ENCODE results near the gene CHI3L1.

The CHI3L1 gene

GRCh38 chr1:203204756-203205155 lies 18.3 kb upstream of the CHI3L1 start:
- DNase-seq (ENCODE audit: low spot score), result no peak

GRCh38 chr1:203202431-203203245 lies 16.1 kb upstream of the CHI3L1 start:
- no peak for DNase-seq (ENCODE audit: low spot score)

GRCh38 chr1:203201516-203202205 lies 15.2 kb upstream of the CHI3L1 start:
- no peak for DNase-seq (ENCODE audit: low spot score)

- DNase-seq (ENCODE audit: low spot score), result no peak
Observed at GRCh38 chr1:203200916-203201315, 14.4 kb upstream of the CHI3L1 start.

DNA sequence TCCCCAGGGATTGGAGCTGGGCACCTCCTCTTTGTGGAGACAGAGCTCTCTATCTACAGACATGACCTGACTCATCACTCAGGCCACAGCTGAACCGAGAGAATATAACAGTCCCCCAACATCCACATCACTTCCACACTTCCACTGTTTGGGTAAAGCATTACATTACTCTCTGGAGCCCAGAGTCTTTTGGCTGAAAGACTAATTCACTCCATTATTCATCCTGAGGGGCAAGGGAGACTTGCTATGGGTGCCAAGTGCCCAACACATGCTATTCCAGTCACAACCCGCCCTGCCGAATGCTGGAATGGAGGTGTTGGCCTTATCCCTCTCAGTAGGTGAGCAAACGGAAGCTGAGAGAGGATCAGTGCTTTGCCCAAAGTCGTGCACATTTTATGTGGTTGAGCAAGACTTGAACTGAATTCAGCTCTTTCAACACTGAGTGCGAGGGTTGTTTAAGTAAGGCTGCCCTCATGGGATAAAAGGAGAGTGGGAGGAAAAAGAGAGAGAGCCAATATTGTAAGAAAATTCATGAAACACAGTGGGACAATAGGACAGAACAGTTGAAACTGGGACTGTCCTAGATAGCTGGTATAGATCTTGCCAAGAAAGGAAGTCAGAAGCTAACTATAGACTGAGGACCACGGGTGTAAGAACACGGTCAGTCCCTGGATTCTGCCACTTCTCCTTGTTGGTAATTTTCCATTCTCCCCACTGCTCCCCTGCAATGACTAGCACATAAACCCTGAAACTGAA lies 13.5 kb upstream of the CHI3L1 start:
- DNase-seq (ENCODE audit: low spot score), result no peak

GRCh38 chr1:203199481-203199815 lies 12.9 kb upstream of the CHI3L1 start:
- DNase-seq (ENCODE audit: low spot score), result no peak

- no peak for DNase-seq (ENCODE audit: low spot score)
Observed at GRCh38 chr1:203199002-203199401, 12.5 kb upstream of the CHI3L1 start.

DNA sequence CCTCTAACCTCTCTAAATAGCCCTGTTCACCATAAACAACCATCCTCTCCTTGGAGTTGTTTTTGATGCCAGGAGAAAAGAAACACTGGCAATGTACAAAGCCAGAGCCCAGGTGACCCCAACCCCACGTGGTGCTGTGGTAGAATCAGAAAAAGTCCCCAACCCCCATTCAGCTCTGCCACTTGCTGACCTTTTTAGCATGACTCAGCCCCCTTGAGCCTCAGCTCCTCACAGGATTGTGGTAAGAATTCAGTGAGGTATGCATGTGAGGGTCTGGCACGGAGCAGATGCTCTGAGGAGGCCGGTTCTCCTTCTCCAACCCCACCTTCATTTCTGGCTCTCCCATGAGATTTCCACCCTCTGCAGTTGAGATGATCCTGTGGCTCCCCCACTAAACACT lies 11.1 kb upstream of the CHI3L1 start:
- DNase-seq (ENCODE audit: low spot score), result no peak

DNA sequence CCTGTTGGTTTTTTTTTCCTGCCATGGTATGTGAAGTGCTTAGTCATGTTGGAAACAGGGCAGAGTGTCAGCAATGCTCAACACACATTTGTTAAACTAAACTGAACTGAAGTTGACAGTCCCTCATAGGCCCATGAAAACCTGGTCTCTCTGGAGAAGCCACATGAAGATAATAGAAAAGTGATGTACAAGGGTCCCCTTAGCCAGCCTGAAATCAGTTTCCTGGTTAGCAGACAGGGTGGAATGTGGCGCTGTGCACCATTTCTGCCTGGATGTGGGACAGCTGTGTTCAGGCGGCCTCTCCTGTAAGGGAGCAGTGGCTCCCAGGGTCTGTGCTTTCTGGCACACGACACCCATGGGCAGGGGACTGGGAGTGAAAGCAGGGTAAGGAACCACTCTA lies 9.9 kb upstream of the CHI3L1 start:
- DNase-seq (ENCODE audit: low spot score), result no peak

- no peak for DNase-seq (ENCODE audit: low spot score)
Observed at GRCh38 chr1:203190949-203191348, 4.4 kb upstream of the CHI3L1 start.

DNA sequence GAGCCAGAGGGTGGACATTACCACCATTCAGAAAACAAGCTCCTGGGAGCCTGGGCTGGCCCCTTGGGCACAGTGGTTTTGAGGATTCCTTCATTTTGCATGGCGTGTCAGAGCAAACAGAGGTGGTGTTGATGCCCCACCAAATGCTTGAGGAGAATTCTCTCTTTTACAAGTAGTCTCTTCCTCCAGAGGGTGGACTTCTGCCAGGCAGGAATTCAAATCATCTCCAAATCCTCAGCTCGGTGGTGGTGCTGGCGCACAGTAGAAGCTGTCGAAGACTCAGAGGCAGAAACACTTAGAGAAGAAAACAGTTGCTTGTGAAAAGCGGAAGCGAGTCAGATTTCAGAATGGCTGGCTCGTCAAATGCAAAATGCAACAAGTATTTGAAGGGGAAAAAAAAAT lies 3.4 kb upstream of the CHI3L1 start:
- no peak for DNase-seq (ENCODE audit: low spot score)

DNA sequence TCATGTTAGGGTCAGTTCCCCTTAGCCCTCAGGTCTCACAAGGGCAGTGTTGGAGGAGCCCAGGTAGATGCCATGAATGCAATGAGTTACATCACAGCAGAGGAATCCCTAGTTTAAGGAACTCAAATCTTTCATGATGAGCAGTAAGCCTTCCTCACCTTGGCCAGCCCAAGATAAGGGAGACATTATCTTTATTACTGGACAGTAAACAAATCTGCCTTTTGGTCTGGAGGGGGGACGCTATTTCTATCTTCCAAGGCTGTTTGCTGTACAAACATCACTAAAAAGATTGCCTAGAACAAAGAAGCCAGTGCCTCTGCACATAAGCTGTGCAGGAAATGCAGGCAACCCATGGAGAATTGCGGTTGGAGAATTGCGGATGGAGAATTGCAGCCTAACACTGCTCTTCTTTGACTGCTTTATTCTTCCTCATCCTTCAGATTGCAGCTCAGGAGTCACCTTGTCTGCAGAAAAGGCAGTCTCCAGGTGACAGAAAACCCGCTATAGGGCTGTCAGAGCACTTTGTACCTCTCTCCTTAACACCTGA lies 2.3 kb upstream of the CHI3L1 start:
- no peak for DNase-seq (ENCODE audit: low spot score)

GRCh38 chr1:203187689-203188264 lies 1.3 kb upstream of the CHI3L1 start:
- no peak for DNase-seq (ENCODE audit: low spot score)

DNA sequence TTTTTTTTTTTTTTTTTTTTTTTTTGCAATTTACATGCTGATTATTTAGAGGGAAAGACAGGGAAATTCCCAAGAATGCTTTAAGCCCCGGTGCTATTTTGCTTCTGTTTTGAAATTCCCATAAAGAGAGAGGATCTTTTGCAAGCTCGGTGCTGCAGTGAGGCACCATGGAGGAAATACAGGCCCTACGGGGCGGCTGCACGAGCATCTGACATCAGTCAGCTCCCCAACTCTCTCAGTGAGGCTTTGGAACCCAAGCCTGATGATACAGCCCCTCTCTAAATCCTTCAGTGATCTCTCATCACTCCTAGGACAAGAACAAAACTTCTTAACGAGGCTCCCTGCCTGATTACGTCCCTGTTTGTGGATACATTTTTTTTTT lies 791 bp upstream of the CHI3L1 start:
- no peak for DNase-seq (ENCODE audit: low spot score)

- no peak for DNase-seq (ENCODE audit: low spot score)
Observed at GRCh38 chr1:203186091-203186445, 436 bp downstream of the CHI3L1 start.

- DNase-seq (ENCODE audit: low spot score), result no peak
Observed at GRCh38 chr1:203185585-203185984, 919 bp downstream of the CHI3L1 start.

DNA sequence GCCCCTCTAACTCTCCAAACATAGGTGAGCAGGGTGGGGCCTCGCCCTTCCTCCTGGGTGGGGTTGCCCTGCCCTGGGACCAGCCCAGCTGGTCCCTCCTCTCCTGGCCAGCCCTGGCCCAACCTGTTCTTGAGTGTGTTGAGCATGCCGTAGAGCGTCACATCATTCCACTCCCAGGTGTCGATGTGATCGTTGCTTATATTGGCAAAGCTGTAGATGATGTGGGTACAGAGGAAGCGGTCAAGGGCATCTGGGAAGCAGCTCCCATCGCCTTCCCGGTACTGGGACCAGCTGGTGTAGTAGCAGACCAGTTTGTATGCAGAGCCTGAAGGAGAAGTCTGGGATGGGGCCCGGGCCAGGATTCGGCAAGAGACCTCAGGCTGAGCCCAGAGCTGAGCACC lies 1.4 kb downstream of the CHI3L1 start:
- DNase-seq (ENCODE audit: low spot score), result no peak

- no peak for DNase-seq (ENCODE audit: low spot score)
Observed at GRCh38 chr1:203184467-203184866, 2.0 kb downstream of the CHI3L1 start.

DNA sequence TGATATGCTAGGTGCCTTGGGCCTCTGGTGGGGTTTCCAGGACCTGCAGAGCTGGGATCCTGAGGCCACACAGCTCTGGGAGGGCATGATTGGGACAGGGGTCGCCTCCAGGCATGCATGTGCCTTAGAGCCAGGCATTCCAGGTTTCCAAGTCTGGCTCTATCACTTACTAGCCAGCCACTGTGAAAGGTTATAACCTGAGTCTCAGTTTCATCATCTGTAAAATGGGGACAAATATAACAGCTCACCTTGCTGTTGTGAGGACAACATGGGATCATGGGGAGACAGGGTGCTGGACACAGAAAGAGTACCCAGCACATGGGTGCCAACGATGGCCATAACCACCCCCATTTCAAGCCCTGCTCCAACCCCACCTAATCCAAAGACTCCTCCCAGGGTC lies 2.7 kb downstream of the CHI3L1 start:
- DNase-seq (ENCODE audit: low spot score), result no peak

GRCh38 chr1:203182387-203182953 lies 4.0 kb downstream of the CHI3L1 start:
- DNase-seq (ENCODE audit: low spot score), result no peak

DNA sequence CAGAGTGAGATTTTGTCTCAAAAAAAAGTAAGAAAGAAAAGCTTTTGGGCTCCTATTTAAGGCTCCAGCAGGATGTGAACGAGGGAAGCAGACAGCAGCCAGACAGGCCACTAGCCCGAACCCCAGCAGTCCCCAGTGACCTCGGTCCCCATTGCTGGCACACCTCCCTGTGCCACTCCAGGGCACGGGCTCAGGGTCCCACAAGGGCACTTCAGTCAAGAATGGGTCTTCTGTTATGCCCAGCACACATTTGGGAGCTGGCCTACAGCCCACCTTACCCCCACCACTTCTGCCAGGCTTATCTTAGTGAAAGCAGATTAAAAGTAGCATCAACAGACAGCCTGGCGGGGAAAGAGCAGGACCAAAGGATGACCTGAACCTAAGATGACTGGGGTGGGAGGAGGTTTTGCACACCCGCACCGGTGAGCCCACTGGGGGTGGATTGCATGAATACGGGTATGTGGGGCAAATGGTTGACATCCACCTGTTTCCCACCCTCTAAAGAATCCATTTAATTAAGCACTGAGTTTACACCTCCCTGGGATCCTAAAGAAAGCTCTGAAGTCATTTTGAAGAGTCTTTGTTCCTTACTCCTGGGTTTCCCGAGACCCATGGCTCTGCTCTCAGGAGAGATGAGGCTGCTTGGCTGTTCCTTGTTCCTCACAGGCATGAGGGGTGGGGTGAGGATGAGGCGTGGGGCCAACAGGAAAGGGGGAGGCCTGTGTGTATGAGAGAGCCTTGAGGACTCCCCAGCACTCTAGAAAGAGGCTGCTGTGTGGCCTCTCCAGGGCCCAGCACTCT lies 4.7 kb downstream of the CHI3L1 start:
- DNase-seq (ENCODE audit: low spot score), result no peak
